Keratinocyte (primary cell): Measurements from ENCODE around the gene FGFBP2. TPM values are rescaled to one million over a fixed set of nuclear protein-coding genes. Genes with fewer than 3 reads are reported as not detected.

Source experiments
- DNase-seq: peaks from one replicate; pipeline ENCODE4 v3.0.0-alpha.2; 2011; ENCODE audit warnings: low read depth, missing footprints, low spot score
- FAIRE-seq: peaks from 2 replicates; lab custom pipeline; 2011; peaks lifted over from hg19 to GRCh38; lab: Jason Lieb, UNC
- H2AFZ ChIP-seq: 2 replicates; pipeline ENCODE4 v1.6.0; 2012; ENCODE audit warnings: low read length, control low read depth, inconsistent platforms; ENCODE audit not compliant: control insufficient read depth
- H3K27ac ChIP-seq: 2 replicates; pipeline ENCODE4 v1.5.1; 2011; ENCODE audit warnings: low read length; ENCODE audit not compliant: control insufficient read depth, insufficient read depth
- H3K27me3 ChIP-seq: 3 replicates; pipeline ENCODE4 v1.6.0; 2011; ENCODE audit warnings: low read length; ENCODE audit not compliant: control insufficient read depth, insufficient read depth; ENCODE audit errors: extremely low read depth
- H3K36me3 ChIP-seq, 2 experiments: 2 replicates in 1 of 2; 3 replicates in 1 of 2; pipeline ENCODE4 v1.5.1; 2011; ENCODE audit warnings: low read length in 2 of 2, mild to moderate bottlenecking in 1 of 2; ENCODE audit not compliant: control insufficient read depth in 2 of 2, insufficient read depth in 2 of 2; ENCODE audit errors: extremely low read depth in 1 of 2
- H3K4me1 ChIP-seq: 3 replicates; pipeline ENCODE4 v1.5.1; 2011; ENCODE audit warnings: low read length; ENCODE audit not compliant: control insufficient read depth, insufficient read depth; ENCODE audit errors: extremely low read depth
- H3K4me2 ChIP-seq: 3 replicates; pipeline ENCODE4 v1.6.0; 2011; ENCODE audit warnings: low read depth, low read length; ENCODE audit not compliant: control insufficient read depth, insufficient read depth; ENCODE audit errors: extremely low read depth
- H3K4me3 ChIP-seq, 3 experiments: fragments of 200-600 bp in 1 of 3; sonication (generic) in 1 of 3; 2 replicates in 2 of 3; 3 replicates in 1 of 3; pipeline ENCODE4 v1.5.1; 2011 to 2016; ENCODE audit warnings: low read length in 3 of 3, mild to moderate bottlenecking in 3 of 3, control low read depth in 2 of 3, inconsistent platforms in 1 of 3, low read depth in 1 of 3, mixed read lengths in 1 of 3, mixed run types in 1 of 3, moderate library complexity in 1 of 3; ENCODE audit not compliant: control insufficient read depth in 2 of 3, insufficient read depth in 2 of 3; ENCODE audit errors: extremely low read depth in 1 of 3
- H3K79me2 ChIP-seq: 2 replicates; pipeline ENCODE4 v1.6.0; 2012; ENCODE audit warnings: low read length; ENCODE audit not compliant: control insufficient read depth, insufficient read depth
- H3K9ac ChIP-seq: 3 replicates; pipeline ENCODE4 v1.6.0; 2011; ENCODE audit warnings: low read length; ENCODE audit not compliant: control insufficient read depth, insufficient read depth; ENCODE audit errors: extremely low read depth
- H3K9me1 ChIP-seq: 3 replicates; pipeline ENCODE4 v1.6.0; 2011; ENCODE audit warnings: low read length; ENCODE audit not compliant: control insufficient read depth, insufficient read depth; ENCODE audit errors: extremely low read depth
- H3K9me3 ChIP-seq: 2 replicates; pipeline ENCODE4 v1.5.1; 2012; ENCODE audit warnings: low read depth, low read length; ENCODE audit not compliant: control insufficient read depth
- H4K20me1 ChIP-seq: 3 replicates; pipeline ENCODE4 v1.6.0; 2011; ENCODE audit warnings: low read length; ENCODE audit not compliant: control insufficient read depth, insufficient read depth; ENCODE audit errors: extremely low read depth
- EZH2 ChIP-seq: IDR thresholded peaks from one replicate; pipeline ENCODE4 v1.6.1; 2012; ENCODE audit warnings: inconsistent platforms, mild to moderate bottlenecking, low read length, moderate library complexity
- dilution Hi-C: fragments of 300-500 bp; cut with MboI; formaldehyde crosslinking; loops from one replicate; pipeline ENCODE4 v1.7.0; 2020; ENCODE audit warnings: low sequenced_read_pairs; ENCODE audit not compliant: extremely low pct_ligation_motif_present
- polyA plus RNA-seq, 5 experiments: library from polyadenylated mRNA; depleted of rRNA in 3 of 5; stranded (reverse) in 3 of 5; stranded (forward) in 1 of 5; unstranded in 1 of 5; fragments of >200 nt; gene quantifications; 1 replicate in 1 of 5; 2 replicates in 3 of 5; 3 replicates in 1 of 5; pipeline versions ENCODE4 v1.2.1 to v1.2.3, GENCODE V29; 2011 to 2012; ENCODE audit warnings: missing spikeins in 2 of 5, low read depth in 1 of 5, low replicate concordance in 1 of 5
- TF ChIP-seq, protein P1 (sequence below), 3 experiments: IDR thresholded peaks in 1 of 3; conservative IDR thresholded peaks in 1 of 3; optimal IDR thresholded peaks in 1 of 3; 2 replicates in 2 of 3; 3 replicates in 1 of 3; pipeline versions ENCODE3 to v1.5.1; 2011; ENCODE audit warnings: low read length in 3 of 3, mild to moderate bottlenecking in 3 of 3, moderate library complexity in 2 of 3, control low read depth in 1 of 3, inconsistent platforms in 1 of 3; ENCODE audit not compliant: insufficient read depth in 2 of 3; ENCODE audit errors: extremely low read depth in 1 of 3

FGFBP2 gene
- polyA plus RNA-seq, 1 donor (not counting 4 experiments of a cell fraction or from before 2014, with no cell fraction given), result not detected

DNA sequence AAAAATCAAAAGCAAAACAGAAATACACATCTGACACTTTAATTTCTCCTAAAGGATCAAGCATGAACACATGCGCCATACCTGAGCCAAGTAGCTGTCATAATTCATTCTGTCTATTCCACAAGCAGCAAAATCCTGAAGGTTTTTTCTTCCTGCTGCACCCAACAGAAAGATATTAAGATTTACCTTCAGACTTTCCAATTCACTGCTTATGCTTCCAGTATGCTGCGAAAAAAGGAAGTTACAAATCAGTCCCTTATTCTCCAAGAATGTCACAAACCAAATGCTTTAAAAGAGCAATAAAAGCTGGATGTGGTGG lies 29.2 kb upstream of the FGFBP2 start:
- FAIRE-seq (no peak), DNase-seq (no peak)
- Histone ChIP-seq H3K4me2 (no peak overlapping the region), H3K4me3 (no peak overlapping the region), H3K36me3 (no peaks in the 10 kb centered on the region), H3K4me1 (no peaks in the 10 kb centered on the region), H3K9me1 (no peaks in the 10 kb centered on the region), H4K20me1 (no peaks in the 10 kb centered on the region), H3K27ac (no peak overlapping the region), H3K27me3 (peaks cover 14% of the 10 kb centered on the region), H3K9ac (no peak overlapping the region), H3K79me2 (no peaks in the 10 kb centered on the region), H3K9me3 (no peaks in the 10 kb centered on the region), H2AFZ (no peak overlapping the region)
- dilution Hi-C loops, result no loop called here
- TF ChIP-seq, protein P1, sequence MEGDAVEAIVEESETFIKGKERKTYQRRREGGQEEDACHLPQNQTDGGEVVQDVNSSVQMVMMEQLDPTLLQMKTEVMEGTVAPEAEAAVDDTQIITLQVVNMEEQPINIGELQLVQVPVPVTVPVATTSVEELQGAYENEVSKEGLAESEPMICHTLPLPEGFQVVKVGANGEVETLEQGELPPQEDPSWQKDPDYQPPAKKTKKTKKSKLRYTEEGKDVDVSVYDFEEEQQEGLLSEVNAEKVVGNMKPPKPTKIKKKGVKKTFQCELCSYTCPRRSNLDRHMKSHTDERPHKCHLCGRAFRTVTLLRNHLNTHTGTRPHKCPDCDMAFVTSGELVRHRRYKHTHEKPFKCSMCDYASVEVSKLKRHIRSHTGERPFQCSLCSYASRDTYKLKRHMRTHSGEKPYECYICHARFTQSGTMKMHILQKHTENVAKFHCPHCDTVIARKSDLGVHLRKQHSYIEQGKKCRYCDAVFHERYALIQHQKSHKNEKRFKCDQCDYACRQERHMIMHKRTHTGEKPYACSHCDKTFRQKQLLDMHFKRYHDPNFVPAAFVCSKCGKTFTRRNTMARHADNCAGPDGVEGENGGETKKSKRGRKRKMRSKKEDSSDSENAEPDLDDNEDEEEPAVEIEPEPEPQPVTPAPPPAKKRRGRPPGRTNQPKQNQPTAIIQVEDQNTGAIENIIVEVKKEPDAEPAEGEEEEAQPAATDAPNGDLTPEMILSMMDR (optimal IDR thresholded peaks at IDR 0.05 in 1 of 3, IDR thresholded peaks at IDR 0.05 in 1 of 3, conservative IDR thresholded peaks at IDR 0.05 in 1 of 3; ENCODE audit: extremely low read depth in 1 of 3, insufficient read depth in 2 of 3, low read length in 3 of 3), result no peak
- TF ChIP-seq EZH2, result no peak

- no peak overlapping the region for H3K9ac ChIP-seq
- dilution Hi-C loops, result no loop called here
- FAIRE-seq (peak; percentile 56), DNase-seq (no peak)
- no peak overlapping the region for H3K4me3 ChIP-seq
- no peak overlapping the region for H2AFZ ChIP-seq
- H3K4me1 ChIP-seq, result no peaks in the 10 kb centered on the region
- H4K20me1 ChIP-seq, result no peaks in the 10 kb centered on the region
- H3K27ac ChIP-seq, result no peak overlapping the region
- H3K9me3 ChIP-seq, result no peaks in the 10 kb centered on the region
- TF ChIP-seq, protein P1 (optimal IDR thresholded peaks at IDR 0.05 in 1 of 3, IDR thresholded peaks at IDR 0.05 in 1 of 3, conservative IDR thresholded peaks at IDR 0.05 in 1 of 3; ENCODE audit: extremely low read depth in 1 of 3, insufficient read depth in 2 of 3, low read length in 3 of 3), result no peak
- TF ChIP-seq EZH2, result no peak
- no peak overlapping the region for H3K4me2 ChIP-seq
- no peaks in the 10 kb centered on the region for H3K79me2 ChIP-seq
- no peaks in the 10 kb centered on the region for H3K9me1 ChIP-seq
- peaks cover 14% of the 10 kb centered on the region for H3K27me3 ChIP-seq
- no peaks in the 10 kb centered on the region for H3K36me3 ChIP-seq
Measured at GRCh38 chr4:15990570-15991285, 27.8 kb upstream of the FGFBP2 start.
